SKM-1 (cell line): ENCODE data around the gene ARMH3.
"Not testable (repeated sequence)": the region's sequence is repeated elsewhere in the genome, so short reads cannot be mapped to it uniquely, and the experiment has no call there.

Experiments used
- DNase-seq: peaks from one replicate; lab custom pipeline; 2025; ENCODE audit not compliant: unreplicated experiment; lab: John Stamatoyannopoulos, UW

The ARMH3 gene

DNA sequence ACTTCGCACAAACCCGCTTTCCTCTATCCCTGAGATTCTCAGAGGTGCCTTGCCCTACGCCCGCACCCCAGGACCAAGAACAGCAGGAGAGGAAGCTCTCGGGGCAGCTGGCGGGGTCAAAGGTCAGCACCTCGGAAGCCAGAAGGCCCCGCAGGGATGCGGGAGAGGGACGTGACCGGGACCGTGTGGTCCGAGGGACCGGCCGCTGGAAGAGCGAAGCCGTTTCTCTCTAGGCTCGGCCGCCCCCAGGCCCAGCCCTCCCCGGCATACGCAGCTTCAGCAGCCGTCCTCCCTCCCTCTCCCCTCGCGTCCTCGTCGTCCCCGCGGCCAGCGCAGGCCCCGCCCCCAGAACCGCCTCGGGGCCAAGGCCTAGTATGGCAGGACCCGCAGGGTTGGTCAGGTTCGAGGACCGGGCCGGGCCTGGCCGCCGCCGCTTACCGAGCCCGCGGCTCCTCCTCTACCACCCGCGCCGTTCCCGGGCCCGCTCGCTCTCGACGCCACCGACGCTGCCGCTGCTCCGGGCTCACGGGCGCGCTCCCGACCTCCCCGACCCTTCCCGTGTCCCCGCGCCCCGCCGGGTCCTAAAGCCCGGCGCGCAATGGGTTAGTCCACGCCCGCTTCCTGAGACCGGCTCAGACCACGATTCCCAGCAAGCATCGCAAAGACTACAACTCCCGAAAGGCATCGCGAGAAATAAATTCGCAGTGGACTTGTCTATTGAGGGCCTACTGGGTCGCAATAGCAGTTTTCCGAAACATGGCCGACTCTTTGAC is at the start of gene ARMH3:
Gene ARMH3, minus strand, starts transcription at position 527 of the 773 bp plus-strand sequence. CDS start 16,059 bp downstream, outside the sequence.
- DNase-seq = peak; percentile 97

- no peak for DNase-seq
Observed at GRCh38 chr10:102102421-102102820, 46.4 kb upstream of the ARMH3 start.

GRCh38 chr10:102101152-102101551 is 45.2 kb upstream of the ARMH3 start:
- DNase-seq = no peak

DNA sequence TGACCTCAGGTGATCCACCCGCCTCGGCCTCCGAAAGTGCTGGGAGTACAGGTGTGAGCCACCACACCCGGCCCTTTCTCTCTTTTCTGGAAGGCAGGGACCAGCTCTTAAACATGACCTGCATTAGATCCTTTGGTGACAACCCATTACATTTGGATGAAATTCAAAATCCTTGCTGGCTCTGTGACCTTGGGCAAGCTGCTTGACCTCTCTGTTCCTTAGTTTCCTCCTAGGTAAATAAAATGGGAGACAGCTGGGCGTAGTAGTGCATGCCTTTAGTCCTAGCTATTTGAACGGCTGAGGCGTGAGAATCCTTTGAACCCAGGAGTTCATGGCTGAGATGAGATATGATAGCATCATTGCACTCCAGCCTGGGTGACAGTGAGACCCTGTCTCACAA is 40.5 kb upstream of the ARMH3 start:
- DNase-seq = no peak

DNA sequence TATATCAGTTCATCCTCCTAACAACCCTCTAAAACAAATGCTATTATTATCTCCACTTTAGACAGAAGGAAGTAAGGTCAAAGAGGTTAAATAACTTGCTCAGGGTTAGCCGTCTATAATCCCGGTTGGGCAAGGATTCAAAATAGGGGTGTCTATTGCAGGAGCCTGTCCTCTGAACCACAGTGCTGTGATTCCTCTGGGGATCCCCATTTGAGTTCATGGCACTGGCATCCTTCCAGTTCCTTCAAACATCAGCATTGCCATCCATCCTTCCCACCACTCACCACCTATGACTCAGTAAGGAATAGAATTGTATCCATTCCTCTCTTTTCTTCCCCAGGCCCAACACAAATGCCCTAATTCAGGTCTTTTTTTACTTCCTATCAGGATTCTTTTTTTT is 34.8 kb upstream of the ARMH3 start:
- DNase-seq = no peak

GRCh38 chr10:102086196-102086595 is 30.2 kb upstream of the ARMH3 start:
- DNase-seq = no peak

DNA sequence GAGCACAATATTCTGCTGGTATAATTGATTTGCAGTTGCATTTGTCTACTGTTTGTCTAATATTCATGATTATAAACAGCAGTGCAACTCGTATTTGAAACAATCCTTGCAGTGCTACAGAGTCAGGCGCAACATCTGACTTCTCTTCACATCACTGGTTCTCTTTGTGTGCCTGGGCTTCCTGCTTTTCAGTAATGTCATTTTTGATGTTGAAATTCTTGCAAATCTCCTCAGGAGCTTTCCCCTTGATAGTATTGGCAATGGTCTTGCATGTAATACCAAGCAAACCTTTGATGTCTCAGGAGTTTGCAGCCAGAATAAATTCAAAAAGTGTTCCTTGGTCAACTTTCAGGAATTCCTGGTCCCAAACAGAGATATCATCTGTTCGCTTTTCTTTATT is 29.4 kb upstream of the ARMH3 start:
- DNase-seq = peak; percentile 23

- no peak for DNase-seq
Observed at GRCh38 chr10:102083541-102083940, 27.6 kb upstream of the ARMH3 start.

DNA sequence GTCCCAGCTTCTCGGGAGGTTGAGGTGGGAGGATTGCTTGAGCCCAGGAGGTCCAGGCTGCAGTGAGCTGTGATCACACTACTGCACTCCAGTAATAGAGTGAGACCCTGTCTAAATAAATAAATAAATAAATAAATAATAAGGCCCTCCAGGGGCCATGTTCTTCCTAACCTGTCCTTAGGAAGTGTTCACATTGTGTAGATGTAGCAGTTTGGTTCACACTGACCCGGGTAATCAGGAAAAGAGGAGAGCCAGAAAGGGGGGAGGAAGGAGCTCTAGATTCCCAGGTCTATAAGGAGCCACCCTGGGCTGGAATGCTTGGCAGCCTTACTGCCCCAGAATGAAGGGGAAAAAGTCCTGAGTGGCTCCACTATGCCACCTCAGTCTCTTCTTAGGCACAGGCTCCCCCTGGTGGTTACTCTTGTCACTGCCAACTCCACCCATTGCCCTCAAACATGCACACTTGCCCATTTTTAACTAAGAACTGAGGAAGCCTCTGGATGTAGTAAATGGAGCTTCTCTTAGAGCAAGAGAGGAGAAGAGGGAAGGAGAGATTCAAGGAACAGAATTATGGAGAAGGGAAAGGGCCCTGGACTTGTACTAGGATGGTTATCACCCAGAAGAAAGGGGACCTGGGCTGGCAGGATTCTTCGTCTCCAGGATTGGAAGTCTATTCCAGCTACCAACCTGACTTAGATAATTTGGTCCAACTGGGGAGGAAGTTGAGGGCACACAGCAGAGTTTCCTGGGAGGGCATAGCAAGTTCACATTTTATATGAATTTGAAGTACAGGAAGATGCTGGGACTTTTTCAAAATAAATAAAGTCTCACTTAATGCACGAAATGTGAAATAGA is 16.9 kb upstream of the ARMH3 start:
- peak; percentile 72 for DNase-seq

DNA sequence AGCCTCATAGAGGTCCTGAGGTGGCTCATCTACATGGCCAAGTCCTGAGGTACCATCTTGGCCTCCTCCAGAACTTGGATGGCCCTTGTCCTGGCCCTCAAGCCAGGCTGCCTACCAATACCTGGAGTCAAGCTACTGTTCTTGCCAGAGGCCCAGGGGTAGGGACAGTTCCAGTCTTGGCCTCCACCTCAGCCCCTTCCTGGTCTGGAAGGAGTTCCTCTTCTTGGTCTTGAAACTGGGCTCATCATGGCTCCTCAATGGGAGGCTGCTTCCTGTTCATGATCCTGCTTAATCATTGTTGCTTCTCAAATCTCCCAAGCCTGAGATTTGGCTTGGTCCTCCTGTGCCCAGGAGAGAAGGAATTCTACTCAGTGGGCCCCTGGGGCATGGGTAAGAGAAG is 13.1 kb upstream of the ARMH3 start:
- DNase-seq = no peak

- DNase-seq = no peak
Observed at GRCh38 chr10:102068216-102068615, 12.2 kb upstream of the ARMH3 start.

DNA sequence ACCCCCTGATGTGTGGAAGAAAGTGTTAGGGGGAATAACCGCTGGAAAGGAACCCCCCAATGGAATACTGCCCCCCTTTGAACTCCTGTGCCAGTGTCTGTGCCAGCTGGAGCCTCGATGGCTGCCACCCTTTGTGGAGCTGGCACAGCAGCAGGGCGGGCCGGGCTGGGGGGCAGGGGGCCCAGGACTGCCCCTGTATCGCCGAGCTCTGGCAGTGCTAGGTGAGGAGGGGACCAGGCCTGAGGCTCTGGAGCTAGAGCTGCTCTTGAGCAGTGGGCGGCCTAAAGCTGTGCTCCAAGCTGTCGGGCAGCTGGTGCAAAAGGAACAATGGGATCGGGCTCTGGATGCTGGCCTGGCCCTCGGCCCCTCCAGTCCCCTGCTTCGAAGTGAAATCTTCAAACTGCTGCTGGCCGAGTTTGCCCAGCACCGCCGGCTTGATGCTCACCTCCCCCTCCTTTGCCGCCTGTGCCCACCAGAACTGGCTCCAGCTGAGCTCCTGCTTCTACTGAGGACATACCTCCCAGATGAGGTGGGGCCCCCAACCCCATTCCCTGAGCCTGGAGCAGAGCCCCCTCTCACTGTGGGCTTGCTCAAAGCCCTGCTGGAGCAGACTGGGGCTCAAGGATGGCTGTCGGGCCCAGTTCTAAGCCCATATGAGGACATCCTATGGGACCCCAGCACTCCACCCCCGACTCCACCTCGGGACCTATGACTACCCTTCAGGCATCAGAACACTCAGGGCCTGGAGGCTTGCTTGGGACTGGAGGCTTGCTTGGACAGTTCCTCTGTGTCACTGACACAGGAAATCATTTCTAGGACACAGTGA is 11.3 kb upstream of the ARMH3 start:
- no peak for DNase-seq

GRCh38 chr10:102066399-102067088 is 10.6 kb upstream of the ARMH3 start:
- no peak for DNase-seq

GRCh38 chr10:102065561-102066398 is 9.8 kb upstream of the ARMH3 start:
- DNase-seq = no peak

GRCh38 chr10:102064868-102065560 is 9.0 kb upstream of the ARMH3 start, which contains the start of gene HPS6:
HPS6 (plus strand) TSS chr10:102065349; CDS start chr10:102065475, 126 bp downstream.
- peak; percentile 71 for DNase-seq

GRCh38 chr10:102064503-102064867 is 8.5 kb upstream of the ARMH3 start:
- DNase-seq = no peak

- DNase-seq = no peak
Observed at GRCh38 chr10:102059987-102060386, 4.0 kb upstream of the ARMH3 start.

DNA sequence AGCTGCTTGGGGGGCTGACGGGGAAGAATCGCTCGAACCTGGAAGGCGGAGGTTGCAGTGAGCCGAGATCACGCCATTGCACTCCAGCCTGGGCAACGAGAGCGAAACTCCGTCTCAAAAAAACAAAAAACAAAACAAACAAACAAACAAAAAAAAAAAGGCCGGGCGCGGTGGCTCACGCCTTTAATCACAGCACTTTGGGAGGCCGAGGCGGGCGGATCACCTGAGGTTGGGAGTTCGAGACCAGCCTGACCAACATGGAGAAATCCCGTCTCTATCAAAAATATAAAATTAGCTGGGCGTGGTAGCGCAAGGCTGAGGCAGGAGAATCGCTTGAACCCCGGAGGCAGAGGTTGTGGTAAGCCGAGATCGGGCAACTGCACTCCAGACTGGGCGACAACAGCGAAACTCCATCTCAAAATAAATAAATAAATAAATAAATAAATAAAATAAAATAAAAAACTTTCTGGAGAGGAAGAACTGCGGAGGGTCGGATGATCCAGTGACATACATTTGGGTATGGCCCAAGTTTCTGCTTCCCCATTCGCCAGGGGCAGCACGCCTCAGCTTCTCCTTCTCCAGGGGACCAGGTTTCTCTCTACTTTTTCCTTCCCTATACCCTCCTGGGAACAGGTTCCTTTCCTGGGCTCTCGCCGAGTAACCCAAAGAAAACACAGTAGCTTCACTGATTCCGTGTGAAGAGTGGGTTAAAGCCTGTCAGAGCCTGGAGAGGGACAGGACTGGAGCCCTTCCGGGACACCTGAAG is 909 bp downstream of the ARMH3 start:
- not testable (repeated sequence) for DNase-seq
